HepG2 (cell line): ENCODE data around the gene NEDD4L. TPM values are rescaled to one million over a fixed set of nuclear protein-coding genes. Genes with fewer than 3 reads are reported as not detected.

ENCODE experiments used
- ATAC-seq: fragments of 200-7000 bp; cut with Tn5 transposase; 3 replicates; pipeline ENCODE4 v1.9.1; 2020; ENCODE audit warnings: mild to moderate bottlenecking, moderate library complexity
- BruUV-seq: library from RNA; stranded (reverse); fragments of 400-500 nt; replicated peaks from 2 replicates; lab custom pipeline; 2021; lab: Mats Ljungman, UMichigan
- CTCF ChIA-PET: fragments of 300-600 bp; formaldehyde crosslinking; extraction: SDS; loops from one replicate; lab custom pipeline; 2021; ENCODE audit warnings: low total read pairs, inconsistent platforms, low intra/inter-chr PET ratio; lab: Yijun Ruan, JAX
- POLR2A ChIA-PET: fragments of 350-600 bp; sonication (Branson Sonifier 250); formaldehyde crosslinking; loops from one replicate; lab custom pipeline; 2020; ENCODE audit warnings: antibody characterized with exemption, inconsistent platforms; lab: Yijun Ruan, JAX
- DNase-seq: peaks from one replicate; pipeline ENCODE4 v3.0.0-alpha.2; 2015; ENCODE audit warnings: low spot score
- FAIRE-seq: peaks from 3 replicates; lab custom pipeline; 2011; peaks lifted over from hg19 to GRCh38; lab: Jason Lieb, UNC
- H2AFZ ChIP-seq: one replicate; pipeline ENCODE4 v1.6.1; 2011; ENCODE audit warnings: low read length, inconsistent platforms
- H3K27ac ChIP-seq: fragments of 300-600 bp; 3 replicates; pipeline ENCODE4 v1.8.0; 2011; ENCODE audit warnings: mixed run types, mild to moderate bottlenecking, mixed read lengths, low read length, inconsistent platforms; ENCODE audit not compliant: insufficient read depth; ENCODE audit errors: extremely low read length
- H3K27me3 ChIP-seq, 2 experiments: fragments of 200-600 bp in 1 of 2; 2 replicates in 1 of 2; 3 replicates in 1 of 2; pipeline versions ENCODE4 v1.6.0 to v1.8.0; 2011; ENCODE audit warnings: low read length in 2 of 2, mild to moderate bottlenecking in 2 of 2, moderate library complexity in 2 of 2, inconsistent platforms in 1 of 2; ENCODE audit not compliant: insufficient read depth in 2 of 2, control insufficient read depth in 1 of 2
- H3K36me3 ChIP-seq, 2 experiments: fragments of 200-600 bp in 1 of 2; replicated peaks in 1 of 2; 2 replicates in 1 of 2; 3 replicates in 1 of 2; pipeline versions ENCODE4 v1.5.1 to v1.8.0; 2011; ENCODE audit warnings: low read length in 2 of 2, inconsistent platforms in 1 of 2; ENCODE audit not compliant: insufficient read depth in 2 of 2, control insufficient read depth in 1 of 2
- H3K4me1 ChIP-seq: 2 replicates; pipeline ENCODE4 v1.5.1; 2012; ENCODE audit warnings: low read length, inconsistent platforms; ENCODE audit not compliant: insufficient read depth
- H3K4me2 ChIP-seq: 2 replicates; pipeline ENCODE4 v1.6.0; 2011; ENCODE audit warnings: low read depth, low read length, inconsistent platforms
- H3K4me3 ChIP-seq, 3 experiments: fragments of 200-600 bp in 1 of 3; sonication (generic), shearing (Covaris generic) in 1 of 3; replicated peaks in 1 of 3; 2 replicates each; pipeline ENCODE4 v1.5.1; 2011 to 2016; ENCODE audit warnings: low read length in 3 of 3, inconsistent platforms in 2 of 3, low read depth in 2 of 3, mild to moderate bottlenecking in 2 of 3, control low read depth in 1 of 3, mixed read lengths in 1 of 3; ENCODE audit not compliant: insufficient read depth in 1 of 3
- H3K79me2 ChIP-seq: one replicate; pipeline ENCODE4 v1.6.1; 2011; ENCODE audit warnings: low read length, inconsistent platforms; ENCODE audit not compliant: insufficient read depth
- H3K9ac ChIP-seq: 2 replicates; pipeline ENCODE4 v1.6.0; 2011; ENCODE audit warnings: mild to moderate bottlenecking, low read depth, low read length, inconsistent platforms; ENCODE audit not compliant: insufficient read depth
- H3K9me3 ChIP-seq: 2 replicates; pipeline ENCODE4 v1.5.1; 2012; ENCODE audit warnings: mild to moderate bottlenecking, low read length
- H4K20me1 ChIP-seq: 2 replicates; pipeline ENCODE4 v1.6.0; 2011; ENCODE audit warnings: inconsistent platforms, mild to moderate bottlenecking, low read length, moderate library complexity; ENCODE audit not compliant: insufficient read depth
- ETV6 ChIP-seq: sonication (generic); formaldehyde crosslinking; conservative IDR thresholded peaks from 2 replicates; pipeline ENCODE4 v1.4.0; 2020; ENCODE audit warnings: missing genetic modification reagents
- RBM22 ChIP-seq: fragments of 200-400 bp; formaldehyde crosslinking; optimal IDR thresholded peaks from 2 replicates; pipeline ENCODE3; 2017; ENCODE audit warnings: mild to moderate bottlenecking, low read length, moderate library complexity
- ZNF142 ChIP-seq: sonication (generic); formaldehyde crosslinking; IDR thresholded peaks from 2 replicates; pipeline ENCODE4 v1.4.0; 2020; ENCODE audit warnings: missing genetic modification reagents
- ZSCAN22 ChIP-seq: sonication (generic); formaldehyde crosslinking; IDR thresholded peaks from 2 replicates; pipeline ENCODE4 v1.4.0; 2020; ENCODE audit warnings: mild to moderate bottlenecking, missing genetic modification reagents
- WGBS: methylation state at CpG from one replicate; pipeline ENCODE4 v1.1.6; 2017; ENCODE audit warnings: low lambda C conversion rate; 5-methylcytosine and 5-hydroxymethylcytosine counted together
- in situ Hi-C: cut with HindIII; loops from 2 replicates; pipeline ENCODE4 v1.10.0; 2017; ENCODE audit warnings: low pct_unique_long_range_greater_than_20kb; ENCODE audit not compliant: extremely low pct_ligation_motif_present
- intact Hi-C: fragments of 100-400 bp; cut with micrococcal nuclease; formaldehyde crosslinking; loops from one replicate; pipeline ENCODE4 v1.10.0; 2022; ENCODE audit not compliant: unreplicated experiment
- polyA plus RNA-seq, 8 experiments: library from polyadenylated mRNA; depleted of rRNA in 3 of 8; stranded (reverse) in 7 of 8; unstranded in 1 of 8; fragments of >200 nt; fragmentation: Illumina TruSeq in 4 of 8; extraction: Trizol in 4 of 8; gene quantifications; 2 replicates each; pipeline versions ENCODE4 v1.2.1 to v1.2.3, GENCODE V29; 2011 to 2016; ENCODE audit warnings: low read depth in 4 of 8, missing spikeins in 1 of 8, mixed read lengths in 1 of 8; ENCODE audit not compliant: insufficient read depth in 1 of 8
- total RNA-seq, 5 experiments: library from RNA; depleted of rRNA; stranded (reverse); fragments of >200 nt; fragmentation: Illumina TruSeq; extraction: Trizol; gene quantifications; 2 replicates each; pipeline ENCODE4 v1.2.3, GENCODE V29; 2016; ENCODE audit warnings: low read depth in 1 of 5

The NEDD4L gene
- total and polyA plus RNA-seq, 2 of the 13 experiments (the other 11 are each of a cell fraction or from before 2014, with no cell fraction given): 168 to 390 TPM

- TF ChIP-seq ZNF142 (no peak), ZSCAN22 (CRISPR knock-in tag) (no peak)
Measured at GRCh38 chr18:58387716-58388115, 343.7 kb downstream of the NEDD4L start (continued).

- CTCF ChIA-PET: no interaction called here
- H3K4me2 ChIP-seq: no peak overlapping the region
- no peak overlapping the region for H3K27ac ChIP-seq
- POLR2A ChIA-PET: no interaction called here
- H3K79me2 ChIP-seq: peaks cover 46% of the 10 kb centered on the region
- H3K4me3 ChIP-seq: no peak overlapping the region
- H3K36me3 ChIP-seq: peaks cover 29 to 82% of the 10 kb centered on the region in 2 experiments
- no peak overlapping the region for H3K9ac ChIP-seq
- intact Hi-C loops (no loop called here), in situ Hi-C loops (loop anchor here (25.0 kb wide), 1 partner anchor 674 kb away; no protein-coding TSS in a partner anchor)
- H4K20me1 ChIP-seq: peaks cover 19% of the 10 kb centered on the region; the same call in 1 of the 2 replicates
- no peaks in the 10 kb centered on the region for H3K27me3 ChIP-seq
- no peak for DNase-seq
- no peak for ATAC-seq
- no peak for FAIRE-seq
- peaks cover 48% of the 10 kb centered on the region for H3K4me1 ChIP-seq
- TF ChIP-seq ETV6 (no peak), RBM22 (peak; percentile 37)
- no peaks in the 10 kb centered on the region for H3K9me3 ChIP-seq
- BruUV-seq: no TSS peak
- no peak overlapping the region for H2AFZ ChIP-seq
- WGBS: over 99% methylated on average over 13 of the region's 14 CpGs
Measured at GRCh38 chr18:58388736-58389135, 344.7 kb downstream of the NEDD4L start.
